ENCODE data around the gene AGBL1.

- TF ChIP-seq, protein P1, sequence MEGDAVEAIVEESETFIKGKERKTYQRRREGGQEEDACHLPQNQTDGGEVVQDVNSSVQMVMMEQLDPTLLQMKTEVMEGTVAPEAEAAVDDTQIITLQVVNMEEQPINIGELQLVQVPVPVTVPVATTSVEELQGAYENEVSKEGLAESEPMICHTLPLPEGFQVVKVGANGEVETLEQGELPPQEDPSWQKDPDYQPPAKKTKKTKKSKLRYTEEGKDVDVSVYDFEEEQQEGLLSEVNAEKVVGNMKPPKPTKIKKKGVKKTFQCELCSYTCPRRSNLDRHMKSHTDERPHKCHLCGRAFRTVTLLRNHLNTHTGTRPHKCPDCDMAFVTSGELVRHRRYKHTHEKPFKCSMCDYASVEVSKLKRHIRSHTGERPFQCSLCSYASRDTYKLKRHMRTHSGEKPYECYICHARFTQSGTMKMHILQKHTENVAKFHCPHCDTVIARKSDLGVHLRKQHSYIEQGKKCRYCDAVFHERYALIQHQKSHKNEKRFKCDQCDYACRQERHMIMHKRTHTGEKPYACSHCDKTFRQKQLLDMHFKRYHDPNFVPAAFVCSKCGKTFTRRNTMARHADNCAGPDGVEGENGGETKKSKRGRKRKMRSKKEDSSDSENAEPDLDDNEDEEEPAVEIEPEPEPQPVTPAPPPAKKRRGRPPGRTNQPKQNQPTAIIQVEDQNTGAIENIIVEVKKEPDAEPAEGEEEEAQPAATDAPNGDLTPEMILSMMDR (IDR thresholded peaks at IDR 0.05): no peak
- TF ChIP-seq MAFK (IDR thresholded peaks at IDR 0.05; ENCODE audit: partially characterized antibody): no peak
These were observed 353.2 kb downstream of the AGBL1 start for GRCh38 chr15:86432861-86433260.

Measured in A549 (cell line).